HG02623 (cell line): ENCODE results near the gene RASAL2.
A peak's percentile ranks its signal among the peaks of the same experiment; 100 is the strongest.
"Not testable (repeated sequence)": the region's sequence is repeated elsewhere in the genome, so short reads cannot be mapped to it uniquely, and the experiment has no call there.

Experiments
- ATAC-seq: cut with Tn5 transposase; IDR thresholded peaks from one replicate; pipeline ENCODE4 v1.9.1; 2021; ENCODE audit warnings: moderate library complexity; ENCODE audit not compliant: unreplicated experiment

The RASAL2 gene

GRCh38 chr1:178368208-178368607, 274.3 kb downstream of the RASAL2 start:
- no peak for ATAC-seq

GRCh38 chr1:178371235-178371634, 277.3 kb downstream of the RASAL2 start:
- ATAC-seq, result no peak

- ATAC-seq, result no peak
Observed at GRCh38 chr1:178371933-178372388, 278.1 kb downstream of the RASAL2 start.

GRCh38 chr1:178374016-178374415, 280.1 kb downstream of the RASAL2 start:
- ATAC-seq, result no peak

- no peak for ATAC-seq
Observed at GRCh38 chr1:178376008-178376407, 282.1 kb downstream of the RASAL2 start.

GRCh38 chr1:178379807-178380206, 285.9 kb downstream of the RASAL2 start:
- ATAC-seq, result no peak

- ATAC-seq, result no peak
Observed at GRCh38 chr1:178382372-178382771, 288.5 kb downstream of the RASAL2 start.

- ATAC-seq, result no peak
Observed at GRCh38 chr1:178385662-178386061, 291.8 kb downstream of the RASAL2 start.

GRCh38 chr1:178388418-178389145, 294.7 kb downstream of the RASAL2 start:
- ATAC-seq, result no peak

- ATAC-seq, result no peak
Observed at GRCh38 chr1:178389441-178389840, 295.5 kb downstream of the RASAL2 start.

- not testable (repeated sequence) for ATAC-seq
Observed at GRCh38 chr1:178390280-178390679, 296.4 kb downstream of the RASAL2 start.

GRCh38 chr1:178393370-178393769, 299.5 kb downstream of the RASAL2 start:
- ATAC-seq, result no peak

GRCh38 chr1:178396789-178397188, 302.9 kb downstream of the RASAL2 start:
- no peak for ATAC-seq

GRCh38 chr1:178397678-178398077, 303.8 kb downstream of the RASAL2 start:
- ATAC-seq, result no peak

GRCh38 chr1:178399177-178399728, 305.3 kb downstream of the RASAL2 start:
- no peak for ATAC-seq

- no peak for ATAC-seq
Observed at GRCh38 chr1:178405137-178405536, 311.2 kb downstream of the RASAL2 start.

GRCh38 chr1:178407215-178407614, 313.3 kb downstream of the RASAL2 start:
- ATAC-seq, result no peak

GRCh38 chr1:178407655-178408054, 313.8 kb downstream of the RASAL2 start:
- ATAC-seq, result no peak

GRCh38 chr1:178408871-178409270, 315.0 kb downstream of the RASAL2 start:
- ATAC-seq, result no peak

- ATAC-seq, result no peak
Observed at GRCh38 chr1:178409541-178409940, 315.6 kb downstream of the RASAL2 start.

GRCh38 chr1:178411756-178412399, 318.0 kb downstream of the RASAL2 start:
- ATAC-seq, result peak; percentile 72

- peak; percentile 84 for ATAC-seq
Observed at GRCh38 chr1:178412400-178412770, 318.5 kb downstream of the RASAL2 start.
